OCI-LY3 (cell line): ENCODE data around the gene METTL24.

Source experiments
- H2AFZ ChIP-seq: fragments of 200-600, 300-600 bp; shearing (Covaris generic); 2 replicates; pipeline ENCODE4 v1.6.0; 2014; ENCODE audit warnings: antibody characterized with exemption, low read depth, low read length
- H3K27ac ChIP-seq: fragments of 200-600, 300-600 bp; sonication (generic); 2 replicates; pipeline ENCODE4 v1.5.1; 2014; ENCODE audit warnings: mild to moderate bottlenecking, low read length, moderate library complexity, mixed read lengths
- H3K27me3 ChIP-seq: fragments of 200-600, 300-600 bp; sonication (generic); 2 replicates; pipeline ENCODE4 v1.6.1; 2014; ENCODE audit warnings: low read depth, low read length, mixed read lengths
- H3K36me3 ChIP-seq: fragments of 200-600, 300-600 bp; sonication (generic); replicated peaks from 2 replicates; pipeline ENCODE3; 2014; ENCODE audit warnings: low read depth, low read length, mixed read lengths
- H3K4me1 ChIP-seq: fragments of 300-600, 200-600 bp; sonication (generic); 2 replicates; pipeline ENCODE4 v1.6.1; 2014; ENCODE audit warnings: low read length, mixed read lengths
- H3K4me2 ChIP-seq: fragments of 200-600, 300-600 bp; sonication (generic); 2 replicates; pipeline ENCODE4 v1.6.1; 2014; ENCODE audit warnings: low read length, mixed read lengths
- H3K4me3 ChIP-seq: fragments of 300-600, 200-600 bp; sonication (generic); 2 replicates; pipeline ENCODE4 v1.5.1; 2014; ENCODE audit warnings: antibody characterized with exemption, mild to moderate bottlenecking, low read length, moderate library complexity
- H3K79me2 ChIP-seq: fragments of 300-600, 200-600 bp; shearing (Covaris generic); 2 replicates; pipeline ENCODE4 v1.6.1; 2014; ENCODE audit warnings: mild to moderate bottlenecking, low read length, mixed read lengths
- H3K9ac ChIP-seq: fragments of 300-600, 200-600 bp; shearing (Covaris generic); 2 replicates; pipeline ENCODE4 v1.6.0; 2014; ENCODE audit warnings: mild to moderate bottlenecking, low read length, moderate library complexity
- H3K9me3 ChIP-seq: fragments of 200-600, 300-600 bp; shearing (Covaris generic); 2 replicates; pipeline ENCODE4 v1.6.1; 2014; ENCODE audit warnings: low read length, mixed read lengths; ENCODE audit not compliant: insufficient read depth
- H4K20me1 ChIP-seq: fragments of 200-600, 300-600 bp; sonication (generic); 2 replicates; pipeline ENCODE4 v1.6.1; 2016; ENCODE audit warnings: low read length, mixed read lengths; ENCODE audit not compliant: insufficient read depth
- CTCF ChIP-seq: fragments of 200-600, 300-600 bp; sonication (generic); IDR thresholded peaks from 2 replicates; pipeline ENCODE4 v1.5.1; 2014; ENCODE audit warnings: antibody characterized with exemption, low read length, low read depth
- EZH2phosphoT487 ChIP-seq: fragments of 200-600 bp; shearing (Covaris generic); IDR thresholded peaks from 2 replicates; pipeline ENCODE4 v1.6.1; 2018; ENCODE audit warnings: antibody characterized with exemption, mixed run types, low read depth

The METTL24 gene

DNA sequence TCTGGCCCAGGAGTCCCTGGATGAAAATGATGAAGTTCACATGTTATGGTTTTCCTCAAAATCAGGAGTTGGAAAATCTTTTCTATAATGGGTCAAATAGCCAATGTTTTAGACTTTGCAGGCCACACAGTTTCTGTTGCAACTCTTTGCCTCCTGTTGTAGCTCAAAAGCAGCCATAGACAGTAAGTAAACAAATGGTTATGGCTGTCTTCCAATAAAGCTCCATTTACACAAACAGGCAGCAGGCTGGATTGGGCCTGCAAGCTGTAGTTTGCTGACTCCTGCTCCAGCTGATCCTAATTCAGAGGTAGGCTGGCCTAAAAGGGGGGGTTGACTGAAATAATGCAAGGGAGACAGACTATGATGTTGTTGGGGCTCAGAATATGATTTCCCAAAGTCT lies 33.0 kb downstream of the METTL24 start:
- H3K27me3 ChIP-seq, result no peaks in the 10 kb centered on the region
- no peak overlapping the region for H2AFZ ChIP-seq
- H3K79me2 ChIP-seq, result no peaks in the 10 kb centered on the region
- no peaks in the 10 kb centered on the region for H3K36me3 ChIP-seq
- no peaks in the 10 kb centered on the region for H4K20me1 ChIP-seq
- no peak overlapping the region for H3K4me3 ChIP-seq
- H3K27ac ChIP-seq, result no peak overlapping the region
- H3K9ac ChIP-seq, result no peak overlapping the region
- no peak overlapping the region for H3K4me2 ChIP-seq
- no peaks in the 10 kb centered on the region for H3K4me1 ChIP-seq
- H3K9me3 ChIP-seq, result no peaks in the 10 kb centered on the region
- no peak for TF ChIP-seq EZH2phosphoT487
- TF ChIP-seq CTCF, result no peak

DNA sequence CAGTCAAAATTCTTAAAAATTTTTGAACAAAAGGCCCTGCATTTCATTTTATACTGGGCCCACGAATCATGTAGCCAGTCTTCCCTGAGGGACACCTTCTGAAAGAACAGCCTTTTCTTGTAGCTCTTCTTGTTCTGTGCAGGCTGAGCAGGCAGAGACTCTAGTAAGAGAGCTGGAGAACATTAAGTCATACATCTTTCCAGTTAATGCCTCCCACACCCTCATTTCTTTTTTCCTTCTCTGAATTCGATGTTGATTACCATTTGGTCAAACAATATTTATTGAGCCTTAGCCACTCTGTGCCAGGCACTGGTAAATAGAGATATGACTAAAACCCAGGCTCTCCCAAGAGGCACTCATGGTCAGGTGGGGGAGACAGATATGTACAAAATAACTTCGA lies 33.6 kb downstream of the METTL24 start:
- Histone ChIP-seq H3K27me3 (no peaks in the 10 kb centered on the region), H3K4me2 (no peak overlapping the region), H3K4me3 (no peak overlapping the region), H3K79me2 (no peaks in the 10 kb centered on the region), H3K9me3 (no peaks in the 10 kb centered on the region), H2AFZ (no peak overlapping the region), H3K27ac (no peak overlapping the region), H3K36me3 (no peaks in the 10 kb centered on the region), H3K9ac (no peak overlapping the region), H3K4me1 (no peaks in the 10 kb centered on the region), H4K20me1 (no peaks in the 10 kb centered on the region)
- TF ChIP-seq EZH2phosphoT487 (no peak), CTCF (no peak)

DNA sequence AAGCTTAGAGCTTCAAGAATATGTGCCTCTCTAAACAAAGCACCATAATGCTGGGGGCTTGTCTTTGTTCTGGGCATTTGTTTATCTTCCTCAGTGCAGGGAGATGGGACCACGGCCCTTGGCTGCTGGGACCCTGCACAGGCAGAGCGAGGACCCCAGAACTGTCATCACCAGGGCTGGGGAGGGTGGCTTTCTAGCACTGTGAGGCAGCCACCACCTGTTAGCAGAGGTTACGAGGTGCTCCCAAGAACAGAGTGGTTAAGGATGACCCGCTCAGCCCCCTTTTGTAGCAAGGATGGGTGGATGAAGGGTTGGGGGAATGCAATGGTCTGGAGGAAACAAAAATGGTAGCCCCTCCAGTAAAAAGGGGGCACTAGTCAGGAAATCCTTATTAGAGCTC lies 34.9 kb downstream of the METTL24 start:
- no peak overlapping the region for H3K27ac ChIP-seq
- no peaks in the 10 kb centered on the region for H4K20me1 ChIP-seq
- H3K4me3 ChIP-seq, result no peak overlapping the region
- H3K4me1 ChIP-seq, result no peaks in the 10 kb centered on the region
- no peak overlapping the region for H3K4me2 ChIP-seq
- no peaks in the 10 kb centered on the region for H3K79me2 ChIP-seq
- no peak overlapping the region for H2AFZ ChIP-seq
- H3K9ac ChIP-seq, result no peak overlapping the region
- no peaks in the 10 kb centered on the region for H3K9me3 ChIP-seq
- TF ChIP-seq EZH2phosphoT487, result no peak
- TF ChIP-seq CTCF, result no peak
- H3K27me3 ChIP-seq, result no peaks in the 10 kb centered on the region
- no peaks in the 10 kb centered on the region for H3K36me3 ChIP-seq

DNA sequence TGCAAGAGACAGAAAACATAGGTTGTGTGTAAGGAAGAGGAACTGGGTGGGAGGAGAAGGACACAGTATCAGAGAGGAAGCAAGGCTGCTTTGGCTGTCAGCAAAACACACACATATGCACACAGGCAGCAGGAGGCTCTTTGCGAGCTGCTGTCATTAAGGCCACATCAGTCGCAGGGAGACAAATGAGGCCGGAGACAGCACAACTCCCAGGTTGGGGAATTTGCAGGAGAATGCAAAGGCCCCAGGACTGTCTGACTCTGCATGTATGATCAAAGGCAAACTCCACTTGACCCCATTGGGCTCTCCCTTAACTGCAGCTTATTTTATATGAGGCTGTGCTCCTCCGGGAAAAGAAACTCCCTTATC lies 35.3 kb downstream of the METTL24 start:
- H3K9ac ChIP-seq, result no peak overlapping the region
- no peaks in the 10 kb centered on the region for H3K4me1 ChIP-seq
- no peak overlapping the region for H3K4me2 ChIP-seq
- no peaks in the 10 kb centered on the region for H3K36me3 ChIP-seq
- H4K20me1 ChIP-seq, result no peaks in the 10 kb centered on the region
- TF ChIP-seq EZH2phosphoT487 (no peak), CTCF (no peak)
- no peak overlapping the region for H3K4me3 ChIP-seq
- H3K27ac ChIP-seq, result no peak overlapping the region
- H3K9me3 ChIP-seq, result no peaks in the 10 kb centered on the region
- H2AFZ ChIP-seq, result no peak overlapping the region
- no peaks in the 10 kb centered on the region for H3K79me2 ChIP-seq
- H3K27me3 ChIP-seq, result no peaks in the 10 kb centered on the region
